ENCODE results near the gene ABCB8. TPM values are rescaled to one million over a fixed set of nuclear protein-coding genes. Genes with fewer than 3 reads are reported as not detected.

ABCB8 gene
- total and polyA plus RNA-seq, 11 donors: 13.6 to 34.5 (median 26.0) TPM

- WGBS, 4 donors: 68 to 80% (median 73%) methylated on average over 5 of the region's 5 CpGs
- DNase-seq: no peak
- H3K27me3 ChIP-seq: peaks cover 3 to 45% (median 25%) of the 10 kb centered on the region in 9 donors
- peak in 1 of 4 donors; percentile 25 for ATAC-seq
- H3K27ac ChIP-seq: no peak overlapping the region
- peaks cover 0 to 56% (median 23%) of the 10 kb centered on the region in 12 donors for H3K4me1 ChIP-seq
- H3K36me3 ChIP-seq: peaks cover 0 to 6% (median 0%) of the 10 kb centered on the region in 9 donors
- H3K4me3 ChIP-seq: no peak overlapping the region
- no peaks in the 10 kb centered on the region for H3K9me3 ChIP-seq
- intact Hi-C loops (cut with DNase I): loop anchor here in 1 of 10 donors (5.0 kb wide), 1 partner anchor 96 kb away; no protein-coding TSS in a partner anchor
- TF ChIP-seq POLR2A (IDR thresholded peaks at IDR 0.05) (no peak), CTCF (IDR thresholded peaks at IDR 0.05) (no peak)
Observed at GRCh38 chr7:151015967-151016366, 12.3 kb upstream of the ABCB8 start.

- Histone ChIP-seq H3K4me1 (peaks cover 0 to 51% (median 23%) of the 10 kb centered on the region in 12 donors), H3K36me3 (peaks cover 0 to 6% (median 0%) of the 10 kb centered on the region in 9 donors), H3K27me3 (peaks cover 3 to 48% (median 25%) of the 10 kb centered on the region in 9 donors), H3K27ac (no peak overlapping the region), H3K9me3 (no peaks in the 10 kb centered on the region), H3K4me3 (no peak overlapping the region)
- DNase-seq: no peak
- intact Hi-C loops (cut with DNase I): loop anchor here in 1 of 10 donors (5.0 kb wide), 1 partner anchor 96 kb away; no protein-coding TSS in a partner anchor
- TF ChIP-seq POLR2A (IDR thresholded peaks at IDR 0.05): no peak
- TF ChIP-seq CTCF (IDR thresholded peaks at IDR 0.05): no peak
- no peak for ATAC-seq
- WGBS, 4 donors: 78 to 82% (median 80%) methylated on average over 8 of the region's 8 CpGs
Observed at GRCh38 chr7:151016505-151016904, 11.7 kb upstream of the ABCB8 start.

- Histone ChIP-seq H3K27ac (no peak overlapping the region), H3K9me3 (no peaks in the 10 kb centered on the region), H3K4me1 (peaks cover 0 to 47% (median 23%) of the 10 kb centered on the region in 12 donors), H3K27me3 (peaks cover 3 to 48% (median 25%) of the 10 kb centered on the region in 9 donors), H3K4me3 (no peak overlapping the region), H3K36me3 (peaks cover 0 to 6% (median 0%) of the 10 kb centered on the region in 9 donors)
- no peak for TF ChIP-seq CTCF (IDR thresholded peaks at IDR 0.05)
- no peak for TF ChIP-seq POLR2A (IDR thresholded peaks at IDR 0.05)
- WGBS, 4 donors: 77 to 93% (median 86%) methylated on average over 15 of the region's 15 CpGs
- ATAC-seq (no peak), DNase-seq (no peak)
- intact Hi-C loops (cut with DNase I): loop anchor here in 1 of 10 donors (5.0 kb wide), 1 partner anchor 95 kb away; no protein-coding TSS in a partner anchor
Observed at GRCh38 chr7:151016942-151017341, 11.3 kb upstream of the ABCB8 start.

- no peak for DNase-seq
- intact Hi-C loops (cut with DNase I): loop anchor here in 1 of 10 donors (5.0 kb wide), 1 partner anchor 95 kb away; no protein-coding TSS in a partner anchor
- H3K36me3 ChIP-seq: peaks cover 0 to 6% (median 0%) of the 10 kb centered on the region in 9 donors
- ATAC-seq: no peak
- H3K4me3 ChIP-seq: no peak overlapping the region
- no peak overlapping the region for H3K27ac ChIP-seq
- TF ChIP-seq POLR2A (IDR thresholded peaks at IDR 0.05): no peak
- TF ChIP-seq CTCF (IDR thresholded peaks at IDR 0.05): no peak
- H3K4me1 ChIP-seq: peaks cover 0 to 41% (median 21%) of the 10 kb centered on the region in 12 donors
- 45 to 61% (median 50%) methylated on average over 11 to 13 of the region's 13 CpGs for WGBS, 4 donors
- no peaks in the 10 kb centered on the region for H3K9me3 ChIP-seq
- H3K27me3 ChIP-seq: peaks cover 3 to 48% (median 25%) of the 10 kb centered on the region in 9 donors
Observed at GRCh38 chr7:151017370-151017952, 10.8 kb upstream of the ABCB8 start.

Measured in heart left ventricle (tissue), 16 donors.